ENCODE measurements around the gene ERBB2. TPM values are rescaled to one million over a fixed set of nuclear protein-coding genes. Genes with fewer than 3 reads are reported as not detected.

The ERBB2 gene
- total and polyA plus RNA-seq, 2 of the 13 experiments (the other 11 are each of a cell fraction or from before 2014, with no cell fraction given) = 57.7 to 64.1 TPM

DNA sequence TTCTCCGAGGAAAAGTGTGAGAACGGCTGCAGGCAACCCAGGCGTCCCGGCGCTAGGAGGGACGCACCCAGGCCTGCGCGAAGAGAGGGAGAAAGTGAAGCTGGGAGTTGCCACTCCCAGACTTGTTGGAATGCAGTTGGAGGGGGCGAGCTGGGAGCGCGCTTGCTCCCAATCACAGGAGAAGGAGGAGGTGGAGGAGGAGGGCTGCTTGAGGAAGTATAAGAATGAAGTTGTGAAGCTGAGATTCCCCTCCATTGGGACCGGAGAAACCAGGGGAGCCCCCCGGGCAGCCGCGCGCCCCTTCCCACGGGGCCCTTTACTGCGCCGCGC lies at the start of gene ERBB2 (continued):
- TF ChIP-seq, protein P1, sequence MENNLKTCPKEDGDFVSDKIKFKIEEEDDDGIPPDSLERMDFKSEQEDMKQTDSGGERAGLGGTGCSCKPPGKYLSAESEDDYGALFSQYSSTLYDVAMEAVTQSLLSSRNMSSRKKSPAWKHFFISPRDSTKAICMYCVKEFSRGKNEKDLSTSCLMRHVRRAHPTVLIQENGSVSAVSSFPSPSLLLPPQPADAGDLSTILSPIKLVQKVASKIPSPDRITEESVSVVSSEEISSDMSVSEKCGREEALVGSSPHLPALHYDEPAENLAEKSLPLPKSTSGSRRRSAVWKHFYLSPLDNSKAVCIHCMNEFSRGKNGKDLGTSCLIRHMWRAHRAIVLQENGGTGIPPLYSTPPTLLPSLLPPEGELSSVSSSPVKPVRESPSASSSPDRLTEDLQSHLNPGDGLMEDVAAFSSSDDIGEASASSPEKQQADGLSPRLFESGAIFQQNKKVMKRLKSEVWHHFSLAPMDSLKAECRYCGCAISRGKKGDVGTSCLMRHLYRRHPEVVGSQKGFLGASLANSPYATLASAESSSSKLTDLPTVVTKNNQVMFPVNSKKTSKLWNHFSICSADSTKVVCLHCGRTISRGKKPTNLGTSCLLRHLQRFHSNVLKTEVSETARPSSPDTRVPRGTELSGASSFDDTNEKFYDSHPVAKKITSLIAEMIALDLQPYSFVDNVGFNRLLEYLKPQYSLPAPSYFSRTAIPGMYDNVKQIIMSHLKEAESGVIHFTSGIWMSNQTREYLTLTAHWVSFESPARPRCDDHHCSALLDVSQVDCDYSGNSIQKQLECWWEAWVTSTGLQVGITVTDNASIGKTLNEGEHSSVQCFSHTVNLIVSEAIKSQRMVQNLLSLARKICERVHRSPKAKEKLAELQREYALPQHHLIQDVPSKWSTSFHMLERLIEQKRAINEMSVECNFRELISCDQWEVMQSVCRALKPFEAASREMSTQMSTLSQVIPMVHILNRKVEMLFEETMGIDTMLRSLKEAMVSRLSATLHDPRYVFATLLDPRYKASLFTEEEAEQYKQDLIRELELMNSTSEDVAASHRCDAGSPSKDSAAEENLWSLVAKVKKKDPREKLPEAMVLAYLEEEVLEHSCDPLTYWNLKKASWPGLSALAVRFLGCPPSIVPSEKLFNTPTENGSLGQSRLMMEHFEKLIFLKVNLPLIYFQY (CRISPR knock-in tag; IDR thresholded peaks at IDR 0.05; ENCODE audit: borderline replicate concordance) = no peak
- TF ChIP-seq KAT7 (CRISPR knock-in tag; IDR thresholded peaks at IDR 0.05; ENCODE audit: borderline replicate concordance) (no peak; the same call in none of the 2 replicates), POLR2G (IDR thresholded peaks at IDR 0.05; ENCODE audit: low read depth, low read length) (peak; percentile 88), MED13 (CRISPR knock-in tag; IDR thresholded peaks at IDR 0.05) (no peak), MBNL3 (CRISPR knock-in tag; conservative IDR thresholded peaks at IDR 0.05) (no peak), MED8 (CRISPR knock-in tag; IDR thresholded peaks at IDR 0.05; ENCODE audit: insufficient replicate concordance) (no peak), DNMT3B (CRISPR knock-in tag; conservative IDR thresholded peaks at IDR 0.05) (no peak), ZNF788 (CRISPR knock-in tag; IDR thresholded peaks at IDR 0.05; ENCODE audit: borderline replicate concordance) (peak; percentile 57; the same call in 1 of the 2 replicates), ZBTB3 (CRISPR knock-in tag; IDR thresholded peaks at IDR 0.05; ENCODE audit: borderline replicate concordance, low read depth) (no peak)
- TF ChIP-seq, protein P2, sequence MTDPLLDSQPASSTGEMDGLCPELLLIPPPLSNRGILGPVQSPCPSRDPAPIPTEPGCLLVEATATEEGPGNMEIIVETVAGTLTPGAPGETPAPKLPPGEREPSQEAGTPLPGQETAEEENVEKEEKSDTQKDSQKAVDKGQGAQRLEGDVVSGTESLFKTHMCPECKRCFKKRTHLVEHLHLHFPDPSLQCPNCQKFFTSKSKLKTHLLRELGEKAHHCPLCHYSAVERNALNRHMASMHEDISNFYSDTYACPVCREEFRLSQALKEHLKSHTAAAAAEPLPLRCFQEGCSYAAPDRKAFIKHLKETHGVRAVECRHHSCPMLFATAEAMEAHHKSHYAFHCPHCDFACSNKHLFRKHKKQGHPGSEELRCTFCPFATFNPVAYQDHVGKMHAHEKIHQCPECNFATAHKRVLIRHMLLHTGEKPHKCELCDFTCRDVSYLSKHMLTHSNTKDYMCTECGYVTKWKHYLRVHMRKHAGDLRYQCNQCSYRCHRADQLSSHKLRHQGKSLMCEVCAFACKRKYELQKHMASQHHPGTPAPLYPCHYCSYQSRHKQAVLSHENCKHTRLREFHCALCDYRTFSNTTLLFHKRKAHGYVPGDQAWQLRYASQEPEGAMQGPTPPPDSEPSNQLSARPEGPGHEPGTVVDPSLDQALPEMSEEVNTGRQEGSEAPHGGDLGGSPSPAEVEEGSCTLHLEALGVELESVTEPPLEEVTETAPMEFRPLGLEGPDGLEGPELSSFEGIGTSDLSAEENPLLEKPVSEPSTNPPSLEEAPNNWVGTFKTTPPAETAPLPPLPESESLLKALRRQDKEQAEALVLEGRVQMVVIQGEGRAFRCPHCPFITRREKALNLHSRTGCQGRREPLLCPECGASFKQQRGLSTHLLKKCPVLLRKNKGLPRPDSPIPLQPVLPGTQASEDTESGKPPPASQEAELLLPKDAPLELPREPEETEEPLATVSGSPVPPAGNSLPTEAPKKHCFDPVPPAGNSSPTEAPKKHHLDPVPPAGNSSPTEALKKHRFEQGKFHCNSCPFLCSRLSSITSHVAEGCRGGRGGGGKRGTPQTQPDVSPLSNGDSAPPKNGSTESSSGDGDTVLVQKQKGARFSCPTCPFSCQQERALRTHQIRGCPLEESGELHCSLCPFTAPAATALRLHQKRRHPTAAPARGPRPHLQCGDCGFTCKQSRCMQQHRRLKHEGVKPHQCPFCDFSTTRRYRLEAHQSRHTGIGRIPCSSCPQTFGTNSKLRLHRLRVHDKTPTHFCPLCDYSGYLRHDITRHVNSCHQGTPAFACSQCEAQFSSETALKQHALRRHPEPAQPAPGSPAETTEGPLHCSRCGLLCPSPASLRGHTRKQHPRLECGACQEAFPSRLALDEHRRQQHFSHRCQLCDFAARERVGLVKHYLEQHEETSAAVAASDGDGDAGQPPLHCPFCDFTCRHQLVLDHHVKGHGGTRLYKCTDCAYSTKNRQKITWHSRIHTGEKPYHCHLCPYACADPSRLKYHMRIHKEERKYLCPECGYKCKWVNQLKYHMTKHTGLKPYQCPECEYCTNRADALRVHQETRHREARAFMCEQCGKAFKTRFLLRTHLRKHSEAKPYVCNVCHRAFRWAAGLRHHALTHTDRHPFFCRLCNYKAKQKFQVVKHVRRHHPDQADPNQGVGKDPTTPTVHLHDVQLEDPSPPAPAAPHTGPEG (CRISPR knock-in tag; IDR thresholded peaks at IDR 0.05) = no peak
